GM19035 (cell line): ENCODE results near the gene WDR55.
"Not testable (repeated sequence)": the region's sequence is repeated elsewhere in the genome, so short reads cannot be mapped to it uniquely, and the experiment has no call there.

Experiments used
- ATAC-seq: cut with Tn5 transposase; IDR thresholded peaks from one replicate; pipeline ENCODE4 v1.9.1; 2021; ENCODE audit not compliant: unreplicated experiment

WDR55 gene

DNA sequence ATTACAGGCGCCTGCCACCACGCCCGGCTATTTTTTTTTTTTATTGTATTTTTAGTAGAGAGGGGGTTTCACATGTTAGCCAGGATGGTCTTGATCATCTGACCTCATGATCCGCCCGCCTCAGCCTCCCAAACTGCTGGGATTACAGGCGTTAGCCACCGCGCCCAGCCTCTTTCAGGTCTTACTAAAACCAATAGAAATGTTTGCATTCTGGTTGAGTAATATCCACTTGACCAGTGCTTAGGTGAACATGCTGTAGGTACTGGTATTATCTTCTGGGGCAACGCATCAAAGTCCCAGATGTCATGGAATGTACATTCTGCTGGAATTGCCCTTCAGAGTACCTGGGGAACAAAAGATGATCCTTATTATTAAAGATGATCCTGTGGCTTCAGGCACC is 44.1 kb downstream of the WDR55 start:
- not testable (repeated sequence) for ATAC-seq

DNA sequence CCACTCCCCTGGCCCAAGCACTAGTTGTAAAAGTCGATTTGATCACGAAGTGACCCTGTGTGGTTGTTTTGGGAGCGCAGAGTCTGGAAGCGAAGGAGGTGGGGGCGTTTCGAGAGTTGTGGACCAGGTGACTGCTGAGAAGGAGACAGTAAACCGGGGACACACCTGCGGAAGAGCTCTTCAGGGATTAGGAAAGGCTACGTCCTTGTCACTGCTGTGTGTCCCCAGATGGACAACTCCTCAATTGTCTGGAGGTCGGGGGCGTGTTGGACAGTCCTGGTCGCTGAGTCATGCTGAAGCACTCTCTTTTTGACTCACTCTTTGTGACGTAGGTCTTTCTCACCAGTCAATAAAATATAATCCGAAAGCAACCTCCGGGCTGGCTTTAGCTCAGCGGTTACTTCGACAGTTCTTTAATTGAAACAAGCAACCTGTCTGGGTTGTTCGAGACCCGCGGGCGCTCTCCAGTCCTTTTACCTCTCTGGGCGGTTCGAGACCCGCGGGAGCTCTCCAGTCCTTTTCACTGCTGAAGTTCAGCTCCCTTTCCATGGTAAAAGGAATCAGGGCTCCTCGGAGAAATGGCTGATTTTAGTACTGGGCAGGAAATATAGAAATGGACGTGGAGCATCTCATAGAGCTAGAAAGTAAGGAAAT is 46.3 kb downstream of the WDR55 start:
- peak; percentile 91 for ATAC-seq

DNA sequence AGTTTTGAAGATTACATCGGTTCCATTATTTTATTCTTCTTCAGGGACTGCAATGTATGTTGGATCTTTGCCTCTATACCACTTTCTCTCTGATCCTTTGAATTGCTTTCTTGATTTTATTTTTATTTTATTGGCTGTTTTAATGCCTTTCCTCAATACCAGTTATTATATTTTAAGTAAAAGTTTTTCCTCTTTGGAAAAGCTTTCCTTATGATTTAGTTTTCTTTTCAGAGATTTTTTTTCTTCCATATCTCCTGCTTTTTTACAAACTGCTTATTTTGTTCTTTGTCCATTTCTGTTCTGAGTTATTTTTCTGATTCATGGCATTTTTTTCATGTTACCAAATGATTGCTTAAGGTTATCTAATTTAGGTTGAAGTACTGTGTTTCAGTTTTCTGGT is 47.1 kb downstream of the WDR55 start:
- no peak for ATAC-seq

DNA sequence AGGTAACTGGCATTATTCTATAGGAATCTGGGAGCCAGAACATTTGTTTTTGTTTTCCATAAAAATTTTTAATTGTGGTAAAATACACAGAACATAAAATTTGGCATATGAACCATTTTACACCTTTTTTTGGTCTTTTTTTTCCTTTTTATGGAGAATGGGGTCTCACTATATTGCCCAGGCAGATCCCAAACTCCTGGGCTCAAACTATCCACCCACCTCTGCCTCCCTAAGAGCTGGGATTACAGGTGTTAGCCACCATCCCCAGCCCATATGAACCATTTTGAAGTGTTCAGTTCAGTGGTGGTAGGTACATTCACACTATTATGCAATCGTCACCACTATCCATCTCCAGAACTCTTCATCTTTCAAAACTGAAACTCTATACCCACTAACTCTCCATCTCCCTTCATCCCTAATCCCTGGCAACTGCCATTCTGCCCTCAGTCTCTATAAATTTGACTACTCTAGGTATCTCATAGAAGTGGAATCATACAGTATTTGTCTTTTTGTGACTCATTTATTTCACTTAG is 48.9 kb downstream of the WDR55 start:
- ATAC-seq: no peak

DNA sequence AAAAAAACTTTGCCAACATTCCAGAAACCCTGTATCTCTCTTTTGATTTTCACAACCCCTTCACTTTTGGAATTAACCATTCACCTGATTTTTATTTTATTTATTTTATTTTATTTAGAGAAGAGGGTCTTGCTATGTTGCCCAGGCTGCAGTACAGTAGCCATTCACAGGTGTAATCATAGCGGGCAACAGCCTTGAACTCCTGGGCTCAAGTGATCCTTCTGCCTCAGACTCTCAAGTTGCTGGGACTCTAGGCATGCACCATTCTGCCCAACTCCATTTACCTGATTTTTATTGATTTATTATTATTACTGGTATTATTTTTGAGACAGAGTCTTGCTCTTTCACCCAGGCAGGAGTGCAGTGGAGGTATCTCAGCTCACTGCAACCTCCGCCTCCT is 51.5 kb downstream of the WDR55 start:
- ATAC-seq: not testable (repeated sequence)

DNA sequence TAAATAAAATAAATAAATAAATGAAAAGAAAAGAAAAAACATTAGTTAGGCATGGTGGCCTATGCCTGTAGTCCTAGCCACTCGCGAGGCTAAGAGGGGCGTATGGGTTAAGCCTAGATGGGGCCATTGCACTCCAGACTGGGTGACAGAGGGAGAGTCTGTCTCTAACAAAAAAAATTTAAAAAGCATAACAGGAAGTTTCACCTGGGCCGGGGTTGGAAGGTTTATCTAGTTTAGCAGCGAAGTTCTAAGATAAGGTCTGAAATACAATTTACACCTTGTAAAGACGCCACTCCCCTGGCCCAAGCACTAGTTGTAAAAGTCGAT is 53.5 kb downstream of the WDR55 start:
- no peak for ATAC-seq

DNA sequence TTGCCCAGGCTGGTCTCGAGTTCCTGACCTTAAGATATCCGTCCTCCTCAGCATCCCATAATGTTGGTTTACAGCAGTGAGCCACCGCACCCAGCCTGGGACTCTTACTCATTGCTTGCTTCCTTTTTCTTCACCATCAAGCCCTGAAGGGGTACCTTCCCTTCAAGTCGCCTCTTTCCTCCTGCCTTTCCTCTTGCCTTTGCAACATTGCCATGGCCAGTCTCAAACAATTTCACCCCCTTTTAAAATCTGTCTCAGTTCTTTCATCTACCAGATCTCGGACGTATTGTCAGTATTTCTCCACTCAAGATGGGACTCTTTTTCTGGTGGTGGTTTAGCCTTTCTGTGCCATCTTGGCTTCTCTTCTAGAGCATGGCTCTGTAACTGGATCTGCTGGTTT is 56.0 kb downstream of the WDR55 start:
- ATAC-seq: not testable (repeated sequence)

DNA sequence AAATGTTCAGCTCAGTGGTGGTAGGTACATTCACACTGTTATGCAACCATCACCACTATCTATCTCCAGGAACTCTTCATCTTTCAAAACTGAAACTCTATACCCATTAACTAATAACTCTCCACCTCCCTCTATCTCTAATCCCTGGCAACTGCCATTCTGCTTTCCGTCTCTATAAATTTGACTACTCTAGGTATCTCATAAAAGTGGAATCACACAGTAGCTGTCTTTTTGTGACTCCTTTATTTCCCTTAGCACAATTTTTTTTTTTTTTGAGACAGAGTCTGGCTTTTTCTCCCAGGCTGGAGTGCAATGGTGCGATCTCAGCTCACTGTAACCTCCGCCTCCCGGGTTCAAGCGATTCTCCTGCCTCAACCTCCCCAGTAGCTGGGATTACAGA is 56.7 kb downstream of the WDR55 start:
- ATAC-seq: not testable (repeated sequence)
